HG02973 (cell line): ENCODE results near the gene WNT3.
"Not testable (repeated sequence)": the region's sequence is repeated elsewhere in the genome, so short reads cannot be mapped to it uniquely, and the experiment has no call there.

Experiments used
- ATAC-seq: cut with Tn5 transposase; IDR thresholded peaks from one replicate; pipeline ENCODE4 v1.9.1; 2021; ENCODE audit warnings: moderate library complexity; ENCODE audit not compliant: unreplicated experiment

Gene WNT3

GRCh38 chr17:46788300-46788699, 30.2 kb downstream of the WNT3 start:
- ATAC-seq: no peak

DNA sequence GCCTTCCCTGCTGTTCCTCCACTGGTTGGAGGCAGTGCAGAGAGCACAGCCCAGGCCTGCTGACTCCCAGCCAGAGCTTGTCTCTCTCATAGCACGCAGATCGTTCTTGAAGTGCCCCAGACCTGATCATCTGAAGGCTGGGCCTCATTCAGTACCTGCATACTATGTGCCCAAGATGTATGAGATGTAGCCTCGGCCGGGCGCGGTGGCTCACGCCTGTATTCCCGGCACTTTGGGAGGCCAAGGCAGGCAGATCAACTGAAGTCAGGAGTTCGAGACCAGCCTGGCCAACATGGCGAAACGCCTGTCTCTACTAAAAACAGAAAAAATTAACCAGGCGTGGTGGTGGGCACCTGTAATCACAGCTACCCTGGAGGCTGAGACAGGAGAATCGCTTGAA, 31.0 kb downstream of the WNT3 start:
- ATAC-seq: no peak

DNA sequence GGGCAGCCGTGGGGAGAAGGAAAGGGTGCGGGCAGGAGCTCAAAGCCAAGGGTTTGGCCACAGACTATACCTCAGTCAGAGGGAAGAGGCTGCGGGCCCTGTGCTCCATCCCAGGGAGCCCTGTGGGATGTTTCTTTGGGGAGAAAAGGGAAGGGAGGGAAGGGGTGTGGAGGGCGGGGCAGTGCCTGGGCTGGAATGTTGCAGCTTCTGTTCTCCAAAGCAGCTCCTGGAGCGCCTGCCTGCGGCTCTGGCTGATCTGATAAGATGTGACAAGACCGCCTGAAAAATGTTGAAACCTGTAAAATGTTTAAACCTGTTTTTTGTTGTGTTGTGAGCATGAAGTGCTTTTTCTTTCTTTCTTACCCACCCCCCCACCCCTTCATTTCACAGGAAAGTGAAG, 32.8 kb downstream of the WNT3 start:
- ATAC-seq: no peak

- no peak for ATAC-seq
These were observed 35.4 kb downstream of the WNT3 start for GRCh38 chr17:46783031-46783593.

GRCh38 chr17:46782250-46782953, 36.1 kb downstream of the WNT3 start:
- ATAC-seq: no peak

GRCh38 chr17:46780003-46780373, 38.5 kb downstream of the WNT3 start:
- ATAC-seq: no peak

- ATAC-seq: no peak
These were observed 40.3 kb downstream of the WNT3 start for GRCh38 chr17:46777943-46778915.

DNA sequence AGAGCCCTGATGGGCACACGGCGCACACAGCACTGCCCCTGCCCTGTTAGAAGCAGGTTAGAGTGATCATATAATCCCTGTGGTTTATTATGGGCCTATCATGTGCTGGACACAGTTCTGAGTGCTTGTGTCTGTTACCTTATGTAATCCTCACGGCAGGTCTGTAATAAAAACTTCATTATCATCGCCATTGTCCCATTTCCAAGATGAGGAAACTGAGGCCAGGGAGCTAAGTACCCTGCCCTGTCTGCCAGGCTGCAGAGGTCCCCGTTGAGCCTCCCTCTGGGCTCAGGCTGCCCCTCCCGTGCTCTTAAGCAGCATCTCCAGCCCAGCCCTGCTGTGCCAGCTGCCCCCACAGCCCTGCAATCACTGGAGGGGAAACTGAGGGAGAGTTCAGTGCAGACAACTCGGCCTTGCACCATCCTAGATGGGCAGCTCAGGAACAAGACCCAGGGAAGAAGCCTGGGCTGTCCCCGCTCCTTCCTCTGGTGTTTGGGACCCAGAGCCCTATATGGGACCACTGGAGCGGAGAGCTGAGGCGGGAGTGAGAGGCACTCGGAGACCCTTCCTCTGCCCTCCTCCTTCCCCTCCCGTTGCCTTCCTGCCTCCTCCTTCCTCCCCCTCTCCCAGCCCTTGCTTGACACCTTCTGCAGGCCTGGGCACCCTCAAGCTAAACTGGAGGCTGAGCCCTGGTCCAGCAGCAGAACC, 42.0 kb downstream of the WNT3 start:
- no peak for ATAC-seq

- no peak for ATAC-seq
These were observed 44.3 kb downstream of the WNT3 start for GRCh38 chr17:46774108-46774737.

- no peak for ATAC-seq
These were observed 44.8 kb downstream of the WNT3 start for GRCh38 chr17:46773676-46774075.

DNA sequence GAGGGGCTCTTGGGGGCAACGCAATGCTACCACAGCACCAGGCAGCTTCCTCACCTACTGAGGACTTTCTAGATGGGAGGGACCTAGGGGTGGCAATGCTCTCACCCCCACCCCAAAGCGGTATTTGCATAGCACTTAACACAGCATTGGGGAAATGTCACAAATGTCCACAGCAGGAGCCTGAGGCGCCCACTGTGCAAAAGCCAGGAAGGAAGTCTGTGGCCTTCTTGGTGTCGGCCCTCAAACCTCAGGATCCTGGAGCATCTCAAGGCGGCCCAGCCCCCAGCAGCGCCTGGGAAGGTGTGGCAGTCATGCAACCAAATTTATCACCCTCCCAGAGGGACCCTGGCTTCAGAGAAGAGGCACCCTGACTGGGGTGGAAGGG, 45.3 kb downstream of the WNT3 start:
- no peak for ATAC-seq

DNA sequence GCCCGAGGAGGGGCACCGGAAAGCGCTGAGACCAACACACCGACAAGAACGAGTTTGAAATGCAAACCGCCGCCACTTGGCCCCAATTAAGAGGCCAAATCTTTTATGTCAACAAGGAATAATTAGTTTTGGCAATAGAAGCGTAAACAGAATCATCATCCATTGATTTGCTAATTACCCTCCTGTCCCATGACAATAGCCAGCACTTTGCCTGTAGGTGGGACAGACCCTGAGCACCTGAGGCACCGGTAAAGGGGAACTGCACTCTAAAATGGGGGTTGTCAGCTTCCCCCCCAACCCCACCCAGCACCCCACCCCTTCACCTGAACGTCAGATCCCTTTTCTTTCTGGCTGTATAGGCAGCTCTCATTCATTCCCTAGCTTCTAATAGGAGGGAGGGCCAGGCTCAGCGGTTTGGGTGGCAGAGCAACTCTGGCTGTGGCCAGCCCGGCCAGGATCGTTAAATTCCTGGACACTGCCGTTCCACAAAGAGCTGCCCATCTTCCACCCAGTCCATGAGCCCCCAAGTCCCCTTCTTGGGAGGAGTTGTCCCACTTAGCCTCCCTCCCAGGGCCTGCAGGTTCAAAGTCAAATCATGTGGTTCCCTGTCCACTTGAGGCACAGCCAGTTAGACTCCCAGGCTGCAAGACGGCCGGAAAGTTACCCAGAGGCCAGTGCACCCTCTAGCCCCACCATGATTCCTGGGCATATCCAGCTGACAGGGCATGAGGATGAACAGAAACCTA, 45.8 kb downstream of the WNT3 start:
- no peak for ATAC-seq

DNA sequence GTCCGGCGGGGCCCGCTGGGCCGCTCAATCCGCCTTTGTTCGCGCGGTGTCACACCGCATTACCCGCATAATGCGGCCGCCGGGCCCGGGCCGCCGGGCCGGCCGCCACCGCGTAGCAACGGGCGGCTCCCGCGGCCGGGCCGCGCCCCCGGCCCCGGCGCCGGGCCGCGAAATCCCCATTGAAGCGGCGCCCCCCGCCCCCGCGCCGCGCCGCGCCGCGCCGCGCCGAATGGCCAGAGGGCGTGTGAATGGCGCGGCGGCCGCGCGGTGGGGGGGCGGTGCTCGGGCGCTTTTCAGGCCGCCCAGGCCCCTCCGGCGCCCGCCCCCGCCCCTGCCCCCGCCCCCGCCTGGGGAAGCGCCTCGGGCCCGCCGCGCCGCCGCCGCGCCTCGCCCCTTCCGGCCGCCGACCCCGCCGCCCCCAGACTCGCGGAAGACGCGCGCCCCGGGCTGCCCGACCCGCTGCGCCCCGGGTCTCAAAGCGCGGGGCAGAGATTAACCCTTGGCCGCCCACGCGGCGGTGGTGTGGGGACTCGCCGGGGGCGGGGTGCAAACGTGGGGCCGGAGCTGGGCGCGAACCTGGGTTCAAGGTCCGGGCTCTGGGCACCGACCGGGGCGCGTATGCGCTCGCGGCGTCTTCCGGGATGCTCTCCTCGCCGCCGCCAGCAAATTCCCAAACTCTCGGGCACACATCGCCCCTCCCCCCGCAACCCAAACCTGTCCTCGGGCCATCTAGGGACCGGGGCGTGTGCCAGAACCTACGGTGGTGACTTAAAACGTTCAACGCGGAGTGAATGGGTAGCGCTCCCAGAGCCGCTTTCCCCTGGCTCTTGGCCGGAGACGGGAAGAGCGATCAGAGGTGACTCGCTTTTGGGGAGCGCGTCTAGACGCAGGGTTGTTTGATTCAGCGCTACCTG, 46.7 kb downstream of the WNT3 start:
- ATAC-seq: no peak

DNA sequence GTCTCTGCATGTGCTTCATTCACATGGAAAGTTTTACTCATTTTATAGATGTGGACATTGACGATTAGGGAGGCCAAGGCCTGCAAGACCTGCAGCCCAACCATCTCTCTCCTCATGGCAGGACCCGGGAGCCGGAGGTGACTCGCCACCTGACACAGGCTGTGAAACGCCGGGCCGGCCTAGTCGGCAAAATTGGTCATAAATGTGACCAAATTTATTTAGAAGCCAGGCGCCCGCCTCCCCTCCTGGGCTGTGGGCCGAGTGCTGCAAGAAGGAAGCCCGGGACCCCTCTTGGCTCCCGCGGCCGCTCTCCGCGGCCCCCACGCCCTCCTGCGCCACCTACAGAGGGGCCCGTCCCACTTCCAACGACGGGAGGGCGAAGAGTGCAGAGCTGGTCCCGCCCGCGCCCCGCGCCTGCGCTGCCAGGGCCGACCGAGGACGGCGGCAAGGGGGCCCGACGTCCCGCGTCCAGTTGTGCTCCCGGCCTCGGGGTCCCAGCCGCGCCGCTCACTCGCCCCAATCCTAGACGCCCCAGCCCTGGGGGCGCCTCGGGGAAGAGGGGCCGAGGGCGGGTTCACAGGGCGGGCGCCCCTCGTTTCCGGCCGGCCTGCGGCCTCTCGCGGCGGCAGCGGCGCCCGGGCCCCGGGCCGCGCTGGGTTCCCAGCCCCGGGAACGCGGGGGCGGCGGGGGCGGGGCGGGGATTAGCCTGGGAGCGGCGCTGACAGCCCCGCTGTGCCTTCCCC, 47.5 kb downstream of the WNT3 start:
- ATAC-seq: no peak

DNA sequence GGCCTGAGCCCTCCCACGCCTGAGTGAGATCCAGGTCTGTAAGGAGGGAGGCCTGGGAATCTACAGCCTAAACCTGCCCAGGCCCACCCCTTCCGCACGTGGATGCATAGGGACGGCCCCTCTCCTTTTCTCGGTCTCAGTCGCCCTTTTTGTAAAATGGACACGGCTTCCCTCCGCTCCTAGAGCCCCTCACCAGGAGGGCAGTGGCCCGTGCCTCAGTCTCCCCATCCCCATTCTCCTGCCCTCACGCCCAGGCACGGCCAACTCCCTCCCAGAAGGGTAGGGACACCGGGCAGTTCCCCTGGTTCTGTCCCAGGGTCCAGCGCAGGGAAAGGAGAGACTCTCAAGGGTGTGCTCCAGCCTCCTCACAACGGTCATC, 48.1 kb downstream of the WNT3 start:
- no peak for ATAC-seq

- ATAC-seq: no peak
These were observed 48.7 kb downstream of the WNT3 start for GRCh38 chr17:46769531-46770438.

DNA sequence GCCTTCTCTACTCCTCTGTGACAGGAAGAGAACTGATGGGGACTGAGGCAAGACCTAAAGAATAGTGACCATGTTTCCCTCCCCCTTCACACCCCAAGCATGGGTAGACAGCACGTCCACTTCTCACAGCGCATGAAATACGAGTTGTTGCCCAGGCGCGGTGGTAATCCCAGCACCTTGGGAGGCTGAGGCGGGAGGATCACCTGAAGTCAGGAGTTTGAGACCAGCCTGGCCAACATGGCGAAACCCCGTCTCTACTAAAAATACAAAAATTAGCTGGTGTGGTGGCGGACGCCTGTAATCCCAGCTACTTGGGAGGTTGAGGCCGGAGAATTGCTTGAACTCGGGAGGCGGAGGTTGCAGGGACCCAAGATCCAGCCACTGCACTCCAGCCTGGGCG, 49.6 kb downstream of the WNT3 start:
- ATAC-seq: not testable (repeated sequence)

DNA sequence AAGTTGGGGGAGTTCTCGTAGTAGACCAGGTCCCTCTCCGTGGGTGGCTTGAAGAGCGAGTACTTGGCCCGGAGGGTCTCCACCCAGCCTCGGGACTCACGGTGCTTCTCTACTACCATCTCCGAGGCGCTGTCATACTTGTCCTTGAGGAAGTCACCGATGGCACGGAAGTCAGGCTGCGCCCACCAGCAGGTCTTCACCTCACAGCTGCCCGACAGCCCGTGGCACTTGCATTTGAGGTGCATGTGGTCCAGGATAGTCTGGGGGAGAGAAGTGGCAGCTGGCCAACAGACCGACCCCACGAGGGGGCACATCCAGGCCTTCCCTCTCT, 50.0 kb downstream of the WNT3 start:
- no peak for ATAC-seq
